GM10847 (cell line): Measurements from ENCODE around the gene DMRTA1.

Experiments
- POLR2A ChIP-seq: IDR thresholded peaks from 2 replicates; pipeline ENCODE4 v1.6.1; 2011; ENCODE audit not compliant: insufficient read length; ENCODE audit errors: extremely low read depth

DMRTA1 gene

GRCh38 chr9:22446589-22446949, at the start of gene DMRTA1:
Gene DMRTA1, plus strand, starts transcription at chr9:22446824. Its CDS starts 242 bp downstream, at chr9:22447066.
- no peak for TF ChIP-seq POLR2A

GRCh38 chr9:22401671-22402070, 45.0 kb upstream of the DMRTA1 start:
- TF ChIP-seq POLR2A: no peak

- TF ChIP-seq POLR2A: no peak
Observed at GRCh38 chr9:22405869-22406659, 40.6 kb upstream of the DMRTA1 start.

GRCh38 chr9:22413884-22414283, 32.7 kb upstream of the DMRTA1 start:
- no peak for TF ChIP-seq POLR2A

GRCh38 chr9:22415941-22416691, 30.5 kb upstream of the DMRTA1 start:
- no peak for TF ChIP-seq POLR2A

- no peak for TF ChIP-seq POLR2A
Observed at GRCh38 chr9:22416692-22417060, 29.9 kb upstream of the DMRTA1 start.

- no peak for TF ChIP-seq POLR2A
Observed at GRCh38 chr9:22423566-22423965, 23.1 kb upstream of the DMRTA1 start.

- no peak for TF ChIP-seq POLR2A
Observed at GRCh38 chr9:22424616-22425015, 22.0 kb upstream of the DMRTA1 start.

- no peak for TF ChIP-seq POLR2A
Observed at GRCh38 chr9:22425551-22425950, 21.1 kb upstream of the DMRTA1 start.

GRCh38 chr9:22427226-22427880, 19.3 kb upstream of the DMRTA1 start:
- TF ChIP-seq POLR2A: no peak

- no peak for TF ChIP-seq POLR2A
Observed at GRCh38 chr9:22433691-22434090, 12.9 kb upstream of the DMRTA1 start.

- TF ChIP-seq POLR2A: no peak
Observed at GRCh38 chr9:22440841-22441240, 5.8 kb upstream of the DMRTA1 start.

- no peak for TF ChIP-seq POLR2A
Observed at GRCh38 chr9:22446950-22447617, 460 bp downstream of the DMRTA1 start.

- no peak for TF ChIP-seq POLR2A
Observed at GRCh38 chr9:22447618-22448305, 1.1 kb downstream of the DMRTA1 start.

- TF ChIP-seq POLR2A: no peak
Observed at GRCh38 chr9:22449719-22450118, 3.1 kb downstream of the DMRTA1 start.

- TF ChIP-seq POLR2A: no peak
Observed at GRCh38 chr9:22452415-22453010, 5.9 kb downstream of the DMRTA1 start.
